ENCODE measurements around the gene CYTH3. TPM values are rescaled to one million over a fixed set of nuclear protein-coding genes. Genes with fewer than 3 reads are reported as not detected.

The CYTH3 gene
- total and polyA plus RNA-seq, 2 of the 8 experiments (the other 6 are each of a cell fraction or from before 2014, with no cell fraction given) = 10.3 to 11.9 TPM

DNA sequence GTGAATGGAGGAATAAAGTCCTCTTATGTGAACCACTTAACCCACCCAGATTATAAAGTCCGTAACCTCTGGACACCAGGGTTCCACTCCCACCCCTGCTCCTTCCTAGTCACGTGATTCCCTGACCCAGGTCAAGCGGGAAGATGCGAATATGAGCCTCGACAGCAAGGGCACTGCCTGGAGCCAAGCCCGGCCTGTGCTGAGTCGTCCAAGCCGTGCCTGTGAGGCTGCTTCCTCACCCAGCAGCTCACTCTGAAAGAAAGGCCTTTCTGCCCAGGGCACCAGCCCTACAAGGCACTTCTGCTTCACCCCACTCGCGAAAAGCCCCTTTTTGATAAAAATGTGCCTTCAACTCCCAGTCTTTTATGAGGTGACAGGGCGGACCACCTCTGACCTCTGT, 85.8 kb downstream of the CYTH3 start:
- H2AFZ ChIP-seq (ENCODE audit: low read length) = no peak overlapping the region
- DNase-seq (ENCODE audit: low read depth in 1 of 2, low spot score in 2 of 2) = no peak
- no peak overlapping the region for H2BK12ac ChIP-seq (ENCODE audit: low read depth, low read length)
- no peaks in the 10 kb centered on the region for H3K79me1 ChIP-seq (ENCODE audit: low read depth, low read length)
- no peak overlapping the region for H2BK5ac ChIP-seq (ENCODE audit: low read depth, low read length)
- H3K23ac ChIP-seq (ENCODE audit: insufficient read length) = no peak overlapping the region
- H3K27ac ChIP-seq (ENCODE audit: low read depth, low read length) = no peak overlapping the region
- H3K9me3 ChIP-seq (ENCODE audit: insufficient read depth in 2 of 2, low read depth in 1 of 2, low read length in 1 of 2) = no peaks in the 10 kb centered on the region
- no peaks in the 10 kb centered on the region for H3K36me3 ChIP-seq (ENCODE audit: control insufficient read depth in 2 of 4, insufficient read depth in 4 of 4, low read length in 3 of 4)
- H2AK5ac ChIP-seq (ENCODE audit: low read depth, low read length) = no peak overlapping the region
- no peak overlapping the region for H3K4me2 ChIP-seq (ENCODE audit: insufficient read depth in 1 of 2, low read depth in 2 of 2, low read length in 2 of 2)
- H4K5ac ChIP-seq (ENCODE audit: insufficient read length, low read depth, low read length) = no peak overlapping the region
- H3K23me2 ChIP-seq (ENCODE audit: low read depth, low read length) = no peaks in the 10 kb centered on the region
- no peak overlapping the region for H3K18ac ChIP-seq (ENCODE audit: extremely low read depth, low read length)
- FAIRE-seq = no peak
- H3K9ac ChIP-seq (replicated peaks in 1 of 4; ENCODE audit: extremely low read depth in 1 of 4, low read depth in 3 of 4, low read length in 3 of 4) = no peak overlapping the region
- TF ChIP-seq ZNF274 (IDR thresholded peaks at IDR 0.05; ENCODE audit: borderline replicate concordance, extremely low read depth, low read length) (no peak), CHD2 (IDR thresholded peaks at IDR 0.05; ENCODE audit: low read length) (no peak), YY1 (IDR thresholded peaks at IDR 0.05; ENCODE audit: low read depth, low read length) (no peak), HDAC2 (IDR thresholded peaks at IDR 0.05; ENCODE audit: borderline replicate concordance in 1 of 2, low read depth in 2 of 2, low read length in 2 of 2) (no peak)
- no peaks in the 10 kb centered on the region for H3K79me2 ChIP-seq (ENCODE audit: control insufficient read depth in 1 of 2, insufficient read depth in 2 of 2, low read length in 2 of 2)
- 91% methylated on average over 11 of the region's 11 CpGs; no CpG with 5 or more reads in 1 of the 2 experiments for WGBS, 2 experiments (ENCODE audit: extremely low coverage in 1 of 2, insufficient coverage in 1 of 2, insufficient read length in 1 of 2, insufficient replicate concordance in 2 of 2, low coverage in 1 of 2, low lambda C conversion rate in 2 of 2, missing lambda C conversion rate in 1 of 2)
- H3K14ac ChIP-seq (ENCODE audit: insufficient read length) = no peak overlapping the region
- H3K56ac ChIP-seq (replicated peaks; ENCODE audit: insufficient read length, low read depth, low read length) = no peak overlapping the region
- H4K20me1 ChIP-seq (replicated peaks in 1 of 2; ENCODE audit: control insufficient read depth in 1 of 2, insufficient read depth in 2 of 2, low read length in 2 of 2) = peaks cover 0 to 1% of the 10 kb centered on the region in 2 experiments
- H3K27me3 ChIP-seq (replicated peaks in 1 of 4; ENCODE audit: control insufficient read depth in 3 of 4, extremely low read depth in 1 of 4, insufficient read depth in 3 of 4, low read length in 3 of 4) = no peaks in the 10 kb centered on the region
- no peaks in the 10 kb centered on the region for H3K4me1 ChIP-seq (replicated peaks in 1 of 4; ENCODE audit: control insufficient read depth in 3 of 4, insufficient read depth in 4 of 4, low read length in 3 of 4)
- H2BK15ac ChIP-seq (ENCODE audit: low read length) = no peak overlapping the region
- H2BK120ac ChIP-seq (replicated peaks; ENCODE audit: low read depth, low read length) = no peak overlapping the region
- no peak overlapping the region for H4K8ac ChIP-seq (ENCODE audit: extremely low read depth, insufficient read depth, low read length)
- H2BK20ac ChIP-seq (ENCODE audit: low read length) = no peak overlapping the region
- POLR2A ChIA-PET (ENCODE audit: partially characterized antibody) = no interaction called here
- H4K91ac ChIP-seq (replicated peaks; ENCODE audit: insufficient read length, low read length) = no peak overlapping the region
- no peak overlapping the region for H3K4ac ChIP-seq (replicated peaks; ENCODE audit: insufficient read length, low read depth, low read length)
- H3K4me3 ChIP-seq (ENCODE audit: extremely low read depth in 1 of 4, insufficient read depth in 2 of 4, low read depth in 3 of 4, low read length in 4 of 4) = no peak overlapping the region
- CTCF ChIA-PET (ENCODE audit: partially characterized antibody) = interaction anchor here (0.6 to 1.8 kb wide), 5 partner anchors 9 to 251 kb away, joined by 3 to 4 read pairs (median 3); no protein-coding TSS in a partner anchor

All from H1 (cell line).